LHCN-M2 (cell line): Measurements from ENCODE around the gene MAPK14. TPM values are rescaled to one million over a fixed set of nuclear protein-coding genes. Genes with fewer than 3 reads are reported as not detected.
"Not testable (repeated sequence)": the region's sequence is repeated elsewhere in the genome, so short reads cannot be mapped to it uniquely, and the experiment has no call there.

Experiments
- DNase-seq: peaks from one replicate; pipeline ENCODE4 v3.0.0-alpha.2; 2012; ENCODE audit warnings: low read depth
- total RNA-seq: library from RNA; depleted of rRNA; stranded (reverse); fragments of >200 nt; gene quantifications from 2 replicates; pipeline ENCODE4 v1.2.3, GENCODE V29; 2014

The MAPK14 gene
- total RNA-seq, 1 experiment from 2014 or later: 46.9 TPM

DNA sequence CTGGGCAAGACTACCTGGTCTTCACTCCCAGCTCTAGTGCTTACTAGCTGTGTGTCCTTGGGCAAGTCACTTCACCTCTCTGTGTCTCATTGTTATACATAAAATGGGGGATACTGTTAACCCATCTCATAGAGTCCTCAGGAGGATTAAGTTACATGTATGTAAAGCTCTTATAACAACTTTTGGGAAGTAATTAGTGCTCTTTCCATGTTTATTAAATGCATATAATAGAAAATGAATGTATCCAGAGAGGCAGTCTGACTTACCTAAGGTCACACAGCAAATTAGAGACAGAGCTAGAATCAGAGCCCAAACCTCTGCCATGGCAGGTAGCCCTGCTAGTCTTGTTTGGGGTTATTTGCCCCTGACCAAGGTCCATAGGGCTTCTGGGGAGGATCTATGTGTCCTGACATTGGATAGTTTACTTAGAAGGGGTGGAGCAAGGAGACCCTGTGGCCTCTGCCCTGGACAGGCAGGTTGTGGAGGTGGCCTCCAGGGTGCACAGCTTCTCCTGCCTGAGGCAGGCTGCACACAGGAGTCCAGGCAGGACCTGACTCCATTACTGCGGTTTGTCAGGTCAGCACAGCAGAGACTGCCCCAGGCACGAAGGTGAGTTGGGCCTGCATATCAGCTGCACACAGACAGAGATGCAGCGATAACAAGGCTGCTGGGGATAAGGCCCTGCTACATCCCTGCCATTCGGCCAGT lies 94.3 kb downstream of the MAPK14 start:
- no peak for DNase-seq

DNA sequence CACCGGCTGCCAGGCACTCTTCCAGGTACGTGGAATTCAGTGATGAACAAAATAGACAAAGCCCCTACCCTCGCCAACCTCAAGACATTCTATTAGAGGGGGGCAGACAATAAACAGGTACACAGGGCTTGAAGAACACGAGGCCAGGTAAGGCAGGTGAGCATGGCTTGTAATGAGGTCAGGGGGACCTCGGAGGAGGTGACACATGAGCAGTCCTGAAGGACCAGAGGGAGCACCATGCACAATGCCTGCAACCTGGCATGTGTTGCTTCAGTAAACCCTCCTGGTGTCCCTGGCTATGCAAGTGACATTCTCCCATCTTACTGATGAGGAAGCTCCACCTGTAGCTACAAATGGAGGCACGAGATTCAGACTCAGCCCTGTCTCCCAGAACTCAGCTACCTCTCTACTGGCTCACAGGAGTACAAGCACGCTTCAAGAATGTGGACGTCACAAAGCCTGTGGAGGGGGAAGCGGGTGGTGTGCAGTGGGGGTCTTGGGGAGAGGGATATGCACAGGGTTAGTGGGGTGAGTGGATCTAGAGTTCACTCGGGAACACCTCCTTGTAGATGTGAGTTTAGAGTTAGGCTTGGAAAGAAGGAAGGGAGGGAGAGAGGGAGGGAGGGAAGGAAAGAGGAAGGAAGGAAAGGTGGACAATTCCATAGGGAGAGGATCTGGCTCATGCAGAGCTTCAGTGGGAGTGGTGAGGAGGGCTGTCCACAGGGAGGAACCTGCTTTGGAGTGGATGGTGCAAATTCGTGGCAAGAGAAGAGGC lies 95.1 kb downstream of the MAPK14 start:
- DNase-seq: no peak

DNA sequence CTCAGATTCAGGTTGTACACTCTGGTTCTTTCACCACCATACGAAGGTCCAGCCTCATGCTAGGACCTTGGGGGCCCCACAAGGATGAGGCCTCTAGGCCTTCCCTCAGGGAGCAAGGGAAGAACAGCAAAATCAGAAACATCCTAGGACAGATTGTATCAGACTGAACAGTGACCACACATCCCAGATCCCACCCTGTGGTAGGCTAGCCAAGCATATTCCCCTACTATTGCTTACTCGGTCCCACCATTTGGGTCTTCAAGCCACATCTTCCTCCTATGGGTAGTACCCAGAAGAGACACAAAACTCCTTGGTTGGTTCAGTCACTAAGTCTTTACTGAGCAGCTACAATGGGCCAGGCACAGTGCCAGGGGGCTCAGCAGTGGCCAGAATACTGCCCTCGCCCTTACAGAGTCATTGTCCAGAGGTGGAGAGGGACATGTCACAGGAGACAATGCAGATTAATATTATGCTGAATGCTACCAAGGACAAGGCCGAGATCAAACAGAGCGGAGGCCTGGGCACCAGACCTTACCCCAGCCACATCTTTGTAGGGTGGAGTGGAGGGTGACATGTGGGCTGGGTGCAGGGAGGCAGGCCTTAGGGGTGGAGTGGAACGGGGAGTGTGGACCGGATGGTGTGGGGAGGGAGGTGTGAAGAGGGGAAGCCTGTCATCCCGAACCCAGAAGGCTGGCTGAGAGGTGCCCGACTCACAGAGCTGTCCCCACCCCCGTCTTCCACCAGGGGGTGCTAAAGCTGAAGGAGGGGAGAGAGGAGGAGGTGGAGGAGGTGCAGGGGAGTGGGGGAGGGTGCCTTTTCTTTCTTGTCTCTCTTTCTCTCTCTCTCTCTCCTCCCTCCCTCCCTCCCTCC lies 95.9 kb downstream of the MAPK14 start:
- DNase-seq: peak; percentile 79

DNA sequence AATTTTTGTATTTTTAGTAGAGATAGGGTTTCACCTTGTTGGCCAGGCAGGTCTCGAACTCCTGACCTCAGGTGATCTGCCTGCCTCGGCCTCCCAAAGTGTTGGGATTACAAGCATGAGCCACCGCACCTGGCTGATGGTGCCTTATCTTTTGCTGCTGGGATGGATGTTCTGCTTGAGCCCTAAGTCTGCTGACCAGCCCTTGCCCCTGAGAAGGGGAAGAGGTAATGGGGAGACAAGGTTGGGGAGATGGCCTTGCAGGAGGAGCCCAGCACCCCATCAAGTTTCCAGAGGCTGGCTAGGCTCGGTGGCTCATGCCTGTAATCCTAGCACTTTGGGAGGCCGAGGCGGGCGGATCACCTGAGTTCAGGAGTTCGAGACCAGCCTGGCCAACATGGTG lies 96.7 kb downstream of the MAPK14 start:
- DNase-seq: not testable (repeated sequence)

DNA sequence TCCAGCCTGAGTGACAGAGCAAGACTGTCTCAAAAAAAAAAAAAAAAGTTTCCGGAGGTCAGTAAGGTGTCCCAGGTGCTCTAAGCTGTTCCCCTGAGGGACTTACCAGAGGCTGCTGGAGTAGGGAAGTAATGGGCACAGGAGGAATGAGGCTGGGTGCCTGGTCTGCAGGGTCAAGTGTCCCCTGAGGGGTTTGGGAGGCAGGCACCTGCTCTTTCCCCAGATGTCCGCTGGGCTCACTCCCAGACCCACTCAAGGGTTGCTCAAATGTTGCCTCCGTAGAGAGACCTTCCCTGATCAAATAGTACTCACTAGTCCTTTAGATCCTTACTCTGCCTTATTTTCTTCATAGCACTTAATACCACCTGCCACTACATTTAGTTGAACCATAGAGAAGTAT lies 97.3 kb downstream of the MAPK14 start:
- no peak for DNase-seq

DNA sequence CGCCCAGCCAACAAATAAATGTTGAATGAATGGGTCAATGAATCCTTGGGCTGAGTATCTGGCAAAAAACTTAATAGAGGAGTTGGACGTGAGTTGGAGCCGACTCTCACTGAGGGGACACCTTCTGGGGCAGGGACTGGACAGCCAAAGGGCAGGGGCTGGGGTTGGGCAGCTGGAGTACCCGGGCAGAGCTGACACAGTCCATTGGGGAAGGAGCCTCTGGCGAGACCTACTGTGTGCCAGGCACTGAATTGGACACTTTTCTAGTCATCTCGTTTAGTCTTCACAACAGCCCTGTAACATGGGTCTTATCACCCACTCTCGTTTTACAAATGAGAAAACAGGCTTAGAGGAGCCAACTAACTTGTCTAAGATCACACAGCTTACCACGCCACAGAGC lies 98.0 kb downstream of the MAPK14 start:
- no peak for DNase-seq

DNA sequence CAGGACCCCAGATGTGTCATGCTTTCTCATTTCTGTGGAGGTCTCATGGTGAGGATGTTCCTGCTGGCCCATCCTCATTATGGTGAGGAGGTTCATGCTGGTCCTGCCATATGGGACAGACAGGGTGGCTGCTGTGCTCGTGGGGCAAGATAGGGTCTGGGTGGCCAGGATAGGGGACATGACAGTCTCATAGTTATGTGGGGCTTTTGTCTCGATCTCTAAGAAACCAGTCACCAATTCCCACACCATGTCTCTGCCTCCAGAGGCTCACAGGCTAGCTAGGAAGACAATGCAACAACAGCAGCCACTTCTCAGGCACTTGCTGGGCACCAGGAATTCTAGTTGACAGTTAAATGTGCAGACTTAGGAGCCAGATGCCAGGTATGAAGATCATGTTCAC lies 98.5 kb downstream of the MAPK14 start:
- DNase-seq: no peak

DNA sequence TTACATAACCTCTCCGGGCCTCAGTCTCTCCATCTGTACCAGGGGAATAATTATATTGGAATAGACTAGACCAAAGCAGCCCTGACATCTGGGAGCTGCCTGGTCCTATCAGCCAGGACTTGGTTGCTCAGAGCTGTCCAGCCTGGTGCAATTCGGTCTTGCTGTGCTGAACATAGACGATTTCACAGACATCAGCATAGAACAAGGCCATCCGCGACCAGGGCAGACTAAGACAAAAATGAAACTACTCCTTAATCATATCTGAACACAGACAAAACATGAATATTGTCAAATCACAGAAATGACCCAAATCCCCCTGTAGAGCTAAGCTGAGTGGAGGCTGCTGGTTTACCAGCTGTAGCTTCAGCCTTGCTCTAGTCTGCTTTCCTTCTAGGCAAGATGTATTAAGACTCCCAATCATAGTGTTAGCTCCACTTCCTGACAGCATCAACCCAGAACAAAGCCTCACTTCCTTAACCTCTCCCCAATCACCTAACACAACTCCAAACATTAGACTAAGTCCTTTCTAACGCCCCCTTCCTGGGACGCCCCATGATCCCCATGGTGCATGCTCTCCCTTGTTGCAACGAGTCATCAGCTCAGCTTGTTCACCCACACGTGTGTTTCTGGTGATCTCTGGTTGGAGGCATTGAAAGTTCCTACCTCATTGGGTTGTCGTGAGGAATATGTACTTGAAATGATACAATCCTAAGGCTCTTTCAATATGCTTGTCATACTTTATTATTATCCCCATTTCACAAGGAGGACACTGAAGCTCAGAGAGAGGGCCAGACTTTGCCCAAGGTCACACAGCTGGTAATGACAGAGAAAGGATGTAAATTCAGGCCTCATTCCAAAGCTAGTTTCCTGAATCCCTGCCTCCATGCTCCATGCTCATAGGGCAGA lies 99.2 kb downstream of the MAPK14 start:
- DNase-seq: peak; percentile 56

DNA sequence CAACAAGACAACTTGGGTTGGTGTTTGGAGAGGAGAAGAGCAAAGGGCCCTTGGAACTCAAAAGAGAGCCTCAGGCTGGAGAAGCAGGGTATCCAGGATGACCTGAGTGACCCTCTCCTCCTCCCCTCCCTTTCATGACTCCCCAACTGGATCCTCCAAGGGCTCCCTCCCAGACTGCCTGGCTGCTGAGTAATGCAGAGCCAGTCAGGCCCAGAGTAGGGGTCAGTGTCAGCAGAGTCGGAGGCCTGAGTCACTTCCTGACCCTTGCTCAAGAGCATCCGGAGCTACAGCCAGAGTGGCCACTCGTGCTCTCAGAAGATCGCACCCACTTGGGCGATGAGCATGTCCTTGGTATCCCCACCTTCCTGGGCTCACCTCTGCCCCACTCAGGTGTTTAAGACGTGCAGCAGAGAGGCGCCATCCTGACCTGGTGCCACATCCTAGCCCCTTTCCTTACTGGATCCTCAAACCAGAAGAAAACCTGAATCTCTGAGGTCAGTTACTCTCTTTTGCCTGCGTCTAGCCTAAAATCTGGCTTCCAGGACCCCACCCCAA lies 99.9 kb downstream of the MAPK14 start:
- peak; percentile 90 for DNase-seq

DNA sequence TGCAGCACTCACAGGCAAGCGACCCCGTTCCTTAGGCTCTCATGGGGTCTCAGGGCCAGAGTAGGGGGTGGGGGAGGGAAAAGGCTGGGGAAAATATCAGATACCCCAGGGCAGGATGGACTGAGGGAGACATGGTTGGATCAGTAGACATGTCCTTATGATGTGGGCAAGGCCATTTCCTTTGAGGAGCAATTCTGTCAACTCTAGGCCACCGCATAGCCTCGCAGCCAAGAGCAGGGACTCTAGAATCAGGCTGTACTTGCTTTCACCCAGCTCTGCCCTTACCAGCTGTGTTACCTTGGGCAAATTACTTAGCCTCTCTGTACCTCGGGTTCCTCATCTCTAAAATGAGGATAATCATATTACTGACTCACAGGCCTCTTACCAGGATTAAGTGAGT lies 100.5 kb downstream of the MAPK14 start:
- no peak for DNase-seq

DNA sequence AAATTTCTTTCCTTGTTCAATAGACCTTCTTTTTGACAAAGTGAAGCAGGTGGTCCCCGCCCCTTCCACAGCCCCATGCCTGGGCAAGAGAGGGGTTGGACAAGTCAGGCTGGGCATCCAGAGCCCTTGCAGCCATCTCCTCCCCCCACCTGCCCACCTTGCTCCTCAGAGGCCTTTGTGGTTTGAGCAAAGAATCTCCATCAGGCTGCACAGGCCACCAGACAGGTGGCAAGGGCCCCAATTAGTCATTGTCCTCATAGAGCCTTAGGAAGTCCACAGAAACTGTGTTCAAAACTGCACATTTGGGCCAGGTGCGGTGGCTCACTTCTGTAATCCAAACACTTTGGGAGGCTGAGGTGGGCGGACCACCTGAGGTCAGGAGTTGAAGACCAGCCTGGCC lies 101.2 kb downstream of the MAPK14 start:
- no peak for DNase-seq

DNA sequence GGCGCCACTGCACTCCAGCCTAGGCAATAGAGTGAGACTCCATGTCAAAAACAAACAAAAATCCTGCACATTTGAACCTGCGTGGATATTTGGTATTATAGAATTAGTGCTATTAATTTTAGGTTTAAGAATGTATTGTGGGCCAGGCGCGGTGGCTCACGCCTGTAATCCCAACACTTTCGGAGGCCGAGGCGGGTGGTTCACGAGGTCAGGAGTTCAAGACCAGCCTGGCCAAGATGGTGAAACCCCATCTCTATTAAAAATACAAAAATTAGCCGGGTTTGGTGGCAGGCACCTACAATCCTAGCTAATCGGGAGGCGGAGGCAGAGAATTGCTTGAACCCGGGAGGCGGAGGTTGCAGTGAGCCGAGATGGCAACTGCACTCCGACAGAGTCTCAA lies 101.7 kb downstream of the MAPK14 start:
- not testable (repeated sequence) for DNase-seq

DNA sequence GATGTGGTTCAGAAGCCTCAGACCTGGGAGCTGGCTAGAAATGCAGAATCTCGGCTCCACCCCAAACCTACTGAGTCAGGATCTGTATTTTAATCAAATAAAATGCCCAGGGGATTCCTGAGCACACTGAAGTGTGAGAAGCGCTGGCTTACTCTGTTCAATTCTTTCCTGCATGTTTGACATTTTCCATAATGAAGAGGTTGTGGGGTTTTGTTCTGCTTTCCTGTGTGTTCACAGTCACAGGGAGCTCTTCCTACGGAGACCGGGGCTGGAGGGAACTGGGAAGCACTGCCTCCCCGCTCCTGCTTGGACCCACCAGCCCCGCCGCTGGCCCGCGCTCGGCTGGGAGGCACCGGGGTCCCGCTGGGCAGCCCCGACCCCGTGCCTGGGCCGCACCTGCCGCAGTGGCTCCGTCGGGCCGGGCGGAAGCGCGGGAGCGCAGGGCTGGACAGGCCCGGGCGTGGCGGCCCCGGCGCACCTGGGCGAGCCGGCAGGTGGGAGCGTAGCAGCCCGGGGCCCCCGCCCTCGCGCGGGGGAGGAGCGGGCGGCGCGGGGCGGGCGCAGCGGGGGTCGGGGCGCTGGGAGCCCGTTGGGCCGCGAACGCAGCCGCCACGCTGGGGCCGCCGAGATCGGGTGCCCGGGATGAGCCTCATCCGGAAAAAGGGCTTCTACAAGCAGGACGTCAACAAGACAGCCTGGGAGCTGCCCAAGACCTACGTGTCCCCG lies 102.5 kb downstream of the MAPK14 start, which contains the start of gene MAPK13:
Gene MAPK13 (plus strand): TSS at position 573 of the 726 bp plus-strand sequence. CDS start 70 bp downstream, at position 643.
- DNase-seq: no peak

DNA sequence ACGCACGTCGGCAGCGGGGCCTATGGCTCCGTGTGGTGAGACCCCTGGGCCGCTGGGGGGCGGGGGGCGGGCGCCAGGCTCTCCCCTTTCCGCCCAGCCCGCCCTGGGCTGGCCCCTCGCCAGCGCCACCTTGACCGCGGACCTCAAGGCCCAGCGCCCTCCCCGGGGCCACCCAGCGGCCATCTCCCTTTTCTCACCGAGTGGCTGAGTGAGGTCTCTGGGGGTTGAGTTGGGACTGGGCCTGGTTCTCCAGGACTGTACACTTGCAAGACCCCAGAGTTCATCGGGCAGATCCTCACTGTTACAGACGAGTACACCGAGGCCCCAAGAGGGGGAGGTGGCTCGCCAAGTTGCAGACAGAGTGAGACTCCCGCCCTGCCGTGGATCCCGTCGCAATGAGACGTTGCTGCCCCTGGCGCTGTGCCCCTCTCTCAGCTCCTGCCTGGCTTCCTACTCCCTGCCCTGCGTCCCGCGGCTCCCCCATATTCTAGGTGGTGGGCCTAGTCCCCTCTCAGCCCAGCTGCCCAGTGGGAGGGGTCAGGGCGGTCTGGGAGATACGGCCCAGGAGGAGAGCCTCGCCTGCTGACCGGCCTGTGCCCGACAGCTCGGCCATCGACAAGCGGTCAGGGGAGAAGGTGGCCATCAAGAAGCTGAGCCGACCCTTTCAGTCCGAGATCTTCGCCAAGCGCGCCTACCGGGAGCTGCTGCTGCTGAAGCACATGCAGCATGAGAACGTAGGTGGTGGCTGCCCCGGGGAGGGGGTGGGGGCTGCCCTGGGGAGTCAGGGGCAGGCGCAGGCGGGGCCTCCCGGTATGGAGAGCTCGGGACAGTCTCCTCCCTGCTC lies 103.3 kb downstream of the MAPK14 start:
- no peak for DNase-seq

DNA sequence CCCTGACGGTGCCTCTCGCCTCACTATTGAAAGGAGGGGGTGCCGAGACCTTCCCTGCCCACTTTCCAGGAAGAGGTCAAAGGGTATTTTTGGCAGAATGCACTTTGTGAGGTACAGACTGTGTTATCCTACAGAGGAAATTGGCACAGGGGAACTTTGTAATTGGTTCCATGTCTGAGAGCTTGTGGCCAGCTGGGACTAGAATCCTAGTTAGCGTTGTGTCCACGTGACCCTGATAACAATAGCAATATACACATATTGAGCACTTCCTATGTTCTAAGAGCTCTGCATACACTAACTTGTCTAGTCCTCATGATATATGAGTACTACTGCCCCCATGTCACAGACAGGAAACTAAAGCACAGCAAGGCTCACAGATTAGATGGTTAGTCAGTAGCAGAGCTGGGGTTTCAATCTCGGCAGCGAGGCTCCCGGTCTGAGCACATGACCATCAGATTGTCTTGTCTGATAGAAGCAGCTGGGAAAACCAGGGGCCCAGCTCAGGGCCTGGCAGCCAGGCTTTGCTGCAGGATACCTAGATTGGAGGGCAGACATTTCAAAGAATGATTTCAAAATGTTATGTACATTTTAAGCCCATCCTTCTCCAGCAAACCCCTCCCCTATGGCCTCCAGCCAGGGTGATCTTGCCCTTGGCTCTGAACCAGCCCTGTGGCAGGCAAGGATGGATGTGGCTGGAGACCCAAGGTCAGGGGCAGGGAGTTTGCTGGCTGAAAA lies 104.1 kb downstream of the MAPK14 start:
- DNase-seq: peak; percentile 37

DNA sequence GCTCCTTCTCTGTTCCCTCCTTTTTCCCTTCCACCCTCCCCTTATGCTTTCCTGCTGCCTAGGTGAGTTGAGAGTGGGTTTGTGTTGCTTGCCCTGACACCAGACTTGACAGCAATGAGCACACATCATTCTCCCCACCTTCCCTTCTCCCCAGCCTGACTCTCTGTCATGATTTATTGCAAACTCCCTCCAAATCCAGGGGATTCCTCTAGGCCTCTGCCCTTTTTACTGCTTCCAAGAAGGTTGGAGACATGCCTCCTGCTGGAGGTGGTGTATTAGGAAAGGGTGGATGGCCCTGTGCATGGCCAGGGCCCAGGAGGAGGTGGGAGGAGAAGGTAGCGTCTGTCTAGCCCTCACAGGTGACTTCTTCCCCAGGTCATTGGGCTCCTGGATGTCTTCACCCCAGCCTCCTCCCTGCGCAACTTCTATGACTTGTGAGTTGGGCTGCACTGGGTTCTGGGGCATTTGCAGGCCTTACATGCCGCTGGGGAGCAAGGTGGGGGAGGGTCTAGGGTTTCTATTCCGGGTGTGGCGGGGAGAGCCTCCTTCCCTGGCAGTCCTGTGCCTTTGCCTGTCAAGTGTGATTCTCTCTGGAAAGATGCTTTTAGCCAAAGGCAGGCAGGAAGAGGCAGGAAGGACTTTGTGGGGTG lies 104.8 kb downstream of the MAPK14 start:
- DNase-seq: no peak

DNA sequence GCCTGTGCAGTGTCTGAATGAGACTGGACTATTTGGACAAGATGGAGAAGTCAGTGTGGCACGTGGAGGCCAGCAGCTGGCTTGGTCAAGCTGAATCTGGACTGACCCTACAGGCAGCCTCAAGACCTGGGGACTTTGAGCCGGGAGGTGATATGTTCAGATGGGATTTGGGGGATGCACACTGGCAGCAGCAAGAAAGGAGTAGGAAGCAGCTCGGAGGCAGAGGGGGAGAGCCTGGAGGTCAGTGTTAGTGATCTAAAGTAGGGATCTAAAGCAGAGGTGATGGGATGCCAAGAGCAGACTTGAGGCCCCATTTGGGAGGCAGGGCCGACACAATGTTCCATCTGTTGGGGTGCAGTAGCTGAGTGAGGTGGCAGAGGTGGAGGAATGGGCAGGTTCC lies 105.5 kb downstream of the MAPK14 start:
- DNase-seq: no peak

DNA sequence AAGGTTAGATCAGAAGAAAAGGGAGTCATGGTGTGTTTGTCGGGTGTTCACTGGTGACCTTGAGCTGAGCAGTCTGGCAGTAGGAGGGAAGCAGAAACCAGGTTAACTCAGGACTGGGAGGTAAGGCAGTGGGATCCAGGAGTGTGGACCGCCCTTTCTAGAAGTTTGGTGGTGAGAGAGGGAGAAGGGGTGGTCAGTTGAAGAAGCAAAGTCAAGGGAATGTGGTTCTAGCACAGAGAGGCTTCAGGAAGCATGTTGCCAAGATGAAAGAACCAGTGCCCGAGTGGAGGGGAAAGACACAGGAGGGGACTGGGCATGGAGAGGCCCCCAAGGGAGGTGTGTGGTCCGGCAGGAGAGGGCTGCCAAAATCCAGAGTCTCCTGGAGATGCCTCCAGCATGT lies 106.3 kb downstream of the MAPK14 start:
- no peak for DNase-seq
